ENCODE data around the gene CSF1R.
A peak's percentile ranks its signal among the peaks of the same experiment; 100 is the strongest.

Gene CSF1R

GRCh38 chr5:150057511-150057910, 28.8 kb downstream of the CSF1R start:
- Histone ChIP-seq H3K79me2 (ENCODE audit: insufficient read depth, low read length) (no peaks in the 10 kb centered on the region), H3K36me3 (ENCODE audit: insufficient read depth, low read length) (peaks cover 21% of the 10 kb centered on the region), H3K9ac (ENCODE audit: low read depth, low read length) (no peak overlapping the region), H3K27ac (ENCODE audit: low read length) (no peak overlapping the region), H3K27me3 (ENCODE audit: insufficient read depth, low read length, poor library complexity) (no peaks in the 10 kb centered on the region), H3K4me1 (ENCODE audit: insufficient read depth, low read length) (no peaks in the 10 kb centered on the region), H4K20me1 (ENCODE audit: insufficient read depth, low read length) (no peaks in the 10 kb centered on the region), H2AFZ (ENCODE audit: low read depth, low read length) (no peak overlapping the region), H3K4me2 (ENCODE audit: insufficient read depth, low read length) (no peak overlapping the region), H3K4me3 (ENCODE audit: low read depth in 1 of 2, low read length in 2 of 2) (no peak overlapping the region), H3K9me3 (ENCODE audit: insufficient read depth, low read length, severe bottlenecking) (no peaks in the 10 kb centered on the region)
- DNase-seq (no peak), ATAC-seq (ENCODE audit: insufficient read depth, low read depth) (no peak)
- no peak for TF ChIP-seq EZH2 (IDR thresholded peaks at IDR 0.05; ENCODE audit: borderline replicate concordance, low read depth, low read length, severe bottlenecking)
- TF ChIP-seq CTCF (IDR thresholded peaks at IDR 0.05; ENCODE audit: borderline replicate concordance, extremely low read depth, low read length, poor library complexity, severe bottlenecking): no peak

GRCh38 chr5:150057052-150057451, 29.3 kb downstream of the CSF1R start:
- peaks cover 2% of the 10 kb centered on the region; the same call in 1 of the 2 replicates for H4K20me1 ChIP-seq (ENCODE audit: insufficient read depth, low read length)
- no peaks in the 10 kb centered on the region for H3K4me1 ChIP-seq (ENCODE audit: insufficient read depth, low read length)
- H3K79me2 ChIP-seq (ENCODE audit: insufficient read depth, low read length): no peaks in the 10 kb centered on the region
- H3K36me3 ChIP-seq (ENCODE audit: insufficient read depth, low read length): peaks cover 26% of the 10 kb centered on the region
- H3K4me3 ChIP-seq (ENCODE audit: low read depth in 1 of 2, low read length in 2 of 2): no peak overlapping the region
- H3K27me3 ChIP-seq (ENCODE audit: insufficient read depth, low read length, poor library complexity): no peaks in the 10 kb centered on the region
- no peak overlapping the region for H3K27ac ChIP-seq (ENCODE audit: low read length)
- no peak overlapping the region for H3K9ac ChIP-seq (ENCODE audit: low read depth, low read length)
- DNase-seq: no peak
- no peak overlapping the region for H3K4me2 ChIP-seq (ENCODE audit: insufficient read depth, low read length)
- no peak overlapping the region for H2AFZ ChIP-seq (ENCODE audit: low read depth, low read length)
- TF ChIP-seq EZH2 (IDR thresholded peaks at IDR 0.05; ENCODE audit: borderline replicate concordance, low read depth, low read length, severe bottlenecking) (no peak), CTCF (IDR thresholded peaks at IDR 0.05; ENCODE audit: borderline replicate concordance, extremely low read depth, low read length, poor library complexity, severe bottlenecking) (no peak)
- ATAC-seq (ENCODE audit: insufficient read depth, low read depth): no peak
- no peaks in the 10 kb centered on the region for H3K9me3 ChIP-seq (ENCODE audit: insufficient read depth, low read length, severe bottlenecking)

GRCh38 chr5:150056075-150056443, 30.3 kb downstream of the CSF1R start:
- Histone ChIP-seq H3K9me3 (ENCODE audit: insufficient read depth, low read length, severe bottlenecking) (no peaks in the 10 kb centered on the region), H3K27ac (ENCODE audit: low read length) (no peak overlapping the region), H3K4me3 (ENCODE audit: low read depth in 1 of 2, low read length in 2 of 2) (no peak overlapping the region), H3K9ac (ENCODE audit: low read depth, low read length) (no peak overlapping the region), H4K20me1 (ENCODE audit: insufficient read depth, low read length) (peaks cover 2% of the 10 kb centered on the region; the same call in 1 of the 2 replicates), H2AFZ (ENCODE audit: low read depth, low read length) (no peak overlapping the region), H3K27me3 (ENCODE audit: insufficient read depth, low read length, poor library complexity) (no peaks in the 10 kb centered on the region), H3K4me1 (ENCODE audit: insufficient read depth, low read length) (no peaks in the 10 kb centered on the region), H3K4me2 (ENCODE audit: insufficient read depth, low read length) (no peak overlapping the region), H3K36me3 (ENCODE audit: insufficient read depth, low read length) (peaks cover 36% of the 10 kb centered on the region), H3K79me2 (ENCODE audit: insufficient read depth, low read length) (no peaks in the 10 kb centered on the region)
- ATAC-seq (ENCODE audit: insufficient read depth, low read depth): 0 out of 3 replicates have a peak, but pooled peaks have one; percentile 4
- TF ChIP-seq EZH2 (IDR thresholded peaks at IDR 0.05; ENCODE audit: borderline replicate concordance, low read depth, low read length, severe bottlenecking) (no peak), CTCF (IDR thresholded peaks at IDR 0.05; ENCODE audit: borderline replicate concordance, extremely low read depth, low read length, poor library complexity, severe bottlenecking) (no peak)
- no peak for DNase-seq
